SK-N-SH treated with all-trans-retinoic acid at 6 μM for 48 hours (cell line): ENCODE results near the gene ASB7.

ENCODE experiments used
- ATAC-seq: fragments of 200-7000 bp; cut with Tn5 transposase; 3 replicates; pipeline ENCODE4 v1.9.1; 2020; ENCODE audit warnings: mild to moderate bottlenecking, moderate library complexity
- BACH2 ChIP-seq: fragments of 250-450 bp; sonication (Bioruptor Pico); IDR thresholded peaks from 2 replicates; pipeline ENCODE4 v1.9.0; 2021; ENCODE audit warnings: mild to moderate bottlenecking, borderline replicate concordance
- CREB5 ChIP-seq: fragments of 250-450 bp; sonication (Bioruptor Pico); IDR thresholded peaks from 2 replicates; pipeline ENCODE4 v1.5.1; 2020; ENCODE audit warnings: low read depth, mild to moderate bottlenecking, moderate library complexity
- CSDC2 ChIP-seq: fragments of 250-450 bp; sonication (Bioruptor Pico); IDR thresholded peaks from 2 replicates; pipeline ENCODE4 v1.5.0; 2020; ENCODE audit warnings: mild to moderate bottlenecking, moderate library complexity
- CSRNP3 ChIP-seq: fragments of 250-450 bp; sonication (Bioruptor Pico); IDR thresholded peaks from 2 replicates; pipeline ENCODE4 v1.5.1; 2021; ENCODE audit warnings: mild to moderate bottlenecking, moderate library complexity
- ESRRG ChIP-seq: fragments of 250-450 bp; sonication (Bioruptor Pico); IDR thresholded peaks from 2 replicates; pipeline ENCODE4 v1.6.1; 2021; ENCODE audit warnings: mild to moderate bottlenecking
- GLIS3 ChIP-seq: fragments of 250-450 bp; sonication (Bioruptor Pico); IDR thresholded peaks from 2 replicates; pipeline ENCODE4 v1.5.0; 2020; ENCODE audit warnings: mild to moderate bottlenecking, moderate library complexity
- ISL1 ChIP-seq: fragments of 250-450 bp; sonication (Bioruptor Pico); IDR thresholded peaks from 2 replicates; pipeline ENCODE4 v2.1.2; 2022; ENCODE audit warnings: mild to moderate bottlenecking, moderate library complexity
- OSR1 ChIP-seq: fragments of 250-450 bp; sonication (Bioruptor Pico); IDR thresholded peaks from 2 replicates; pipeline ENCODE4 v1.8.0; 2022; ENCODE audit warnings: moderate library complexity, mild to moderate bottlenecking, inconsistent platforms
- PATZ1 ChIP-seq: fragments of 250-450 bp; sonication (Bioruptor Pico); IDR thresholded peaks from 2 replicates; pipeline ENCODE4 v1.8.0; 2020; ENCODE audit warnings: mild to moderate bottlenecking, moderate library complexity, borderline replicate concordance
- POU6F1 ChIP-seq: fragments of 250-450 bp; sonication (Bioruptor Pico); IDR thresholded peaks from 2 replicates; pipeline ENCODE4 v1.8.0; 2021; ENCODE audit warnings: low read depth, mild to moderate bottlenecking, moderate library complexity, borderline replicate concordance
- PPARA ChIP-seq: fragments of 250-450 bp; sonication (Bioruptor Pico); IDR thresholded peaks from 2 replicates; pipeline ENCODE4 v1.5.0; 2020; ENCODE audit warnings: mild to moderate bottlenecking, borderline replicate concordance
- RARB ChIP-seq: fragments of 250-450 bp; sonication (Bioruptor Pico); IDR thresholded peaks from 2 replicates; pipeline ENCODE4 v1.8.0; 2021; ENCODE audit warnings: mild to moderate bottlenecking, moderate library complexity
- SNAI2 ChIP-seq: fragments of 250-450 bp; sonication (Bioruptor Pico); IDR thresholded peaks from 2 replicates; pipeline ENCODE4 v1.5.0; 2020; ENCODE audit warnings: mild to moderate bottlenecking, moderate library complexity
- TOX ChIP-seq: fragments of 250-450 bp; sonication (Bioruptor Pico); IDR thresholded peaks from 2 replicates; pipeline ENCODE4 v1.8.0; 2021; ENCODE audit warnings: mild to moderate bottlenecking, moderate library complexity, borderline replicate concordance
- TSHZ2 ChIP-seq: fragments of 250-450 bp; sonication (Bioruptor Pico); IDR thresholded peaks from 2 replicates; pipeline ENCODE4 v1.5.0; 2020; ENCODE audit warnings: mild to moderate bottlenecking, moderate library complexity
- ZC3H10 ChIP-seq: fragments of 250-450 bp; sonication (Bioruptor Pico); IDR thresholded peaks from 2 replicates; pipeline ENCODE4 v1.5.1; 2021; ENCODE audit warnings: mild to moderate bottlenecking, moderate library complexity
- ZFP3 ChIP-seq: fragments of 250-450 bp; sonication (Bioruptor Pico); IDR thresholded peaks from 2 replicates; pipeline ENCODE4 v1.5.0; 2020; ENCODE audit warnings: mild to moderate bottlenecking, moderate library complexity
- ZFP30 ChIP-seq: fragments of 450-650 bp; formaldehyde crosslinking; IDR thresholded peaks from 2 replicates; pipeline ENCODE4 v1.5.0; 2022; ENCODE audit warnings: mild to moderate bottlenecking, moderate library complexity
- ZNF565 ChIP-seq: fragments of 450-650 bp; formaldehyde crosslinking; conservative IDR thresholded peaks from 2 replicates; pipeline ENCODE4 v1.5.0; 2020; ENCODE audit warnings: low read depth, mild to moderate bottlenecking, moderate library complexity
- ZNF70 ChIP-seq: fragments of 450-650 bp; formaldehyde crosslinking; IDR thresholded peaks from 2 replicates; pipeline ENCODE4 v1.5.0; 2020; ENCODE audit warnings: mild to moderate bottlenecking, moderate library complexity
- ZNF8 ChIP-seq: fragments of 450-650 bp; formaldehyde crosslinking; IDR thresholded peaks from 2 replicates; pipeline ENCODE4 v1.5.0; 2020; ENCODE audit warnings: mild to moderate bottlenecking, moderate library complexity

Gene ASB7

GRCh38 chr15:100572362-100572983, 29.9 kb upstream of the ASB7 start:
- TF ChIP-seq ZNF8 (CRISPR knock-in tag) (no peak), TOX (CRISPR knock-in tag) (no peak), RARB (CRISPR knock-in tag) (no peak), PATZ1 (no peak), CREB5 (CRISPR knock-in tag) (no peak), PPARA (CRISPR knock-in tag) (no peak), ESRRG (no peak), SNAI2 (no peak), POU6F1 (no peak), ZC3H10 (CRISPR knock-in tag) (no peak), ZNF70 (CRISPR knock-in tag) (no peak), ISL1 (no peak), ZFP30 (CRISPR knock-in tag) (no peak), OSR1 (CRISPR knock-in tag) (no peak), ZFP3 (CRISPR knock-in tag) (no peak), GLIS3 (no peak), BACH2 (CRISPR knock-in tag) (no peak), TSHZ2 (CRISPR knock-in tag) (no peak), CSDC2 (CRISPR knock-in tag) (no peak), ZNF565 (CRISPR knock-in tag) (no peak)
- no peak for ATAC-seq

- no peak for ATAC-seq
- TF ChIP-seq CSDC2 (CRISPR knock-in tag) (no peak), CREB5 (CRISPR knock-in tag) (no peak), ZNF8 (CRISPR knock-in tag) (no peak), POU6F1 (no peak)
Measured at GRCh38 chr15:100573526-100573925, 28.9 kb upstream of the ASB7 start.

GRCh38 chr15:100580414-100580813, 22.0 kb upstream of the ASB7 start:
- ATAC-seq = no peak
- TF ChIP-seq GLIS3 = no peak
- no peak for TF ChIP-seq RARB (CRISPR knock-in tag)
- no peak for TF ChIP-seq POU6F1
- TF ChIP-seq PPARA (CRISPR knock-in tag) = no peak
- TF ChIP-seq ZFP3 (CRISPR knock-in tag) = no peak
- no peak for TF ChIP-seq TSHZ2 (CRISPR knock-in tag)
- no peak for TF ChIP-seq CSRNP3 (CRISPR knock-in tag)
